ENCODE results near the gene ZDHHC12. TPM values are rescaled to one million over a fixed set of nuclear protein-coding genes. Genes with fewer than 3 reads are reported as not detected.
A peak's percentile ranks its signal among the peaks of the same experiment; 100 is the strongest.

Gene ZDHHC12
- total RNA-seq, 1 experiment from 2014 or later = 57.6 TPM

DNA sequence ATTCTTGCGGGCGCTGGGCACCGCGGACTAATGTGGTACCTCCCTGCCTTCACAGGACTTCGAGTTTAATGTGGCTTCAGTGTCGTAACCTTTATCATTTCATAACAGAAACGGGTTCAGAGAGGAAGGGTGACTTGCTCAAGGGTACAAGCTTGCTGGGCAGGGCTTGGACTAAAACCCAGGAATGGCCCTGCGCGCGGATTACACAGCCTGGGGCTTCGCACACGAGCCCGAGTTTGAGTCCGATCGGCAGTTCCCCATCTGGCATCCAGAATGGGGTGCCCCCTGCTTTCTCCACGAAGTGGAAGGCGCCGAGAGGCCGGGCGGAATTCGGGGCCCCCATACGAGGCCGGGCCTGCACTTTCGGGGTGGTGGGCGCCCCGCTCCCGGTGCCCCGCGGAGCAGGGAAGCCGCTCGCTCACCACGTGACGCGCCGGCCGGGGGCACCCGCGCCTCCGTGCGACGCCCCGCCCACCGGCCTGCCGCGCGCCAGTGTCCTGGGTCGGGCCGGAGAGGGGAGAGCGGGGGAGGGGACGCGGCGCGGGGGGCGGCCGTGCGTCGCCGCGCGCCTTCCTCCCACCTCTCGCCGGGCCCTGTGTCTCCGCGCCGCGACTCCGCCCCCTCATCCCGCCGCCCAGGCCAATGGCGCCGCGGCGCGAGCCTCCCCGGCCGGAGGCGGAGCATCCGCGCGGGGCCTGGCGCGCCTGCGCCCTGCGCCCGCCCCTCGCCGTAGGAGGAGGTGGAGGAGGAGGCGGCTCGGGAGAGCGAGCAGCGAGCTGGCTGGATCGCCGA, 35.2 kb downstream of the ZDHHC12 start, which contains the start of gene SET:
TSS of gene SET (plus strand) at position 722 of the 792 bp plus-strand sequence. CDS start 361 bp downstream, outside the sequence.
- Histone ChIP-seq H3K36me3 (ENCODE audit: control insufficient read depth in 1 of 2, insufficient read depth in 2 of 2, low read length in 2 of 2) (peaks cover 29 to 36% of the 10 kb centered on the region in 2 experiments), H3K9ac (ENCODE audit: low read length) (peak within 1 kb of the TSS; percentile 99), H3K79me2 (ENCODE audit: insufficient read depth, low read length) (peaks cover 72% of the 10 kb centered on the region), H2AFZ (ENCODE audit: low read depth, low read length, poor library complexity, severe bottlenecking) (no peak within 1 kb of the TSS), H3K4me2 (ENCODE audit: low read length) (peak within 1 kb of the TSS; percentile 98), H3K4me1 (ENCODE audit: control insufficient read depth in 1 of 2, insufficient read depth in 2 of 2, low read length in 2 of 2) (peaks cover 25 to 49% of the 10 kb centered on the region in 2 experiments), H3K27me3 (ENCODE audit: insufficient read depth, low read length) (no peaks in the 10 kb centered on the region), H4K20me1 (ENCODE audit: insufficient read depth) (peaks cover 32% of the 10 kb centered on the region; the same call in 1 of the 2 replicates), H3K4me3 (replicated peaks in 1 of 2; ENCODE audit: low read depth in 1 of 2, low read length in 2 of 2) (peak within 1 kb of the TSS; percentile 90 to 100), H3K27ac (ENCODE audit: low read depth, low read length) (peak within 1 kb of the TSS; percentile 92), H3K9me3 (ENCODE audit: control insufficient read depth in 1 of 2, insufficient read depth in 1 of 2, low read depth in 1 of 2, low read length in 2 of 2) (no peaks in the 10 kb centered on the region), H3K9me2 (ENCODE audit: insufficient read depth) (no peaks in the 10 kb centered on the region)
- ATAC-seq (peak; percentile 77), DNase-seq (ENCODE audit: low read depth, low spot score) (peak; percentile 77)
- ChIA-PET POLR2A (interaction anchor here (1.3 kb wide), 1 partner anchor 9 kb away, joined by 5 read pairs; no protein-coding TSS in a partner anchor), CTCF (interaction anchor here (0.6 to 1.8 kb wide), 3 partner anchors 13 to 53 kb away, joined by 3 to 6 read pairs (median 4); partner anchors contain the start of gene PKN3), RAD21 (ENCODE audit: low non-redundant PET in 1 of 2, low total read pairs in 2 of 2, uncharacterized antibody in 2 of 2, unreplicated experiment in 2 of 2) (interaction anchor here in 1 of 2 experiments (0.6 kb wide), 1 partner anchor 43 kb away, joined by 3 read pairs; no protein-coding TSS in a partner anchor)
- intact Hi-C loops (cut with micrococcal nuclease) = no loop called here
- BruUV-seq (replicated peaks) = no TSS peak
- peak; percentile 46 for TF ChIP-seq TCF7L2 (IDR thresholded peaks at IDR 0.05; ENCODE audit: borderline replicate concordance, extremely low read depth, insufficient read depth, insufficient read length)
- TF ChIP-seq JUND (IDR thresholded peaks at IDR 0.05) = no peak
- TF ChIP-seq FOSL1 (IDR thresholded peaks at IDR 0.05; ENCODE audit: low read depth) = no peak
- TF ChIP-seq YY1 (IDR thresholded peaks at IDR 0.05; ENCODE audit: extremely low read depth, insufficient replicate concordance, low read depth, low read length) = no peak
- TF ChIP-seq POLR2AphosphoS5 (IDR thresholded peaks at IDR 0.05; ENCODE audit: low read depth, low read length) = peak; percentile 92
- peak; percentile 16; the same call in 1 of the 2 replicates for TF ChIP-seq ZFX (IDR thresholded peaks at IDR 0.05)
- no peak for TF ChIP-seq ELF1 (IDR thresholded peaks at IDR 0.05; ENCODE audit: borderline replicate concordance, low read depth)
- TF ChIP-seq CEBPB (IDR thresholded peaks at IDR 0.05; ENCODE audit: low read depth) = no peak
- TF ChIP-seq SRF (IDR thresholded peaks at IDR 0.05; ENCODE audit: low read depth) = no peak
- TF ChIP-seq, protein P1, sequence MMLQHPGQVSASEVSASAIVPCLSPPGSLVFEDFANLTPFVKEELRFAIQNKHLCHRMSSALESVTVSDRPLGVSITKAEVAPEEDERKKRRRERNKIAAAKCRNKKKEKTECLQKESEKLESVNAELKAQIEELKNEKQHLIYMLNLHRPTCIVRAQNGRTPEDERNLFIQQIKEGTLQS (IDR thresholded peaks at IDR 0.05) = no peak
- no peak for TF ChIP-seq CBX3 (IDR thresholded peaks at IDR 0.05; ENCODE audit: low read depth)
- TF ChIP-seq, protein P2, sequence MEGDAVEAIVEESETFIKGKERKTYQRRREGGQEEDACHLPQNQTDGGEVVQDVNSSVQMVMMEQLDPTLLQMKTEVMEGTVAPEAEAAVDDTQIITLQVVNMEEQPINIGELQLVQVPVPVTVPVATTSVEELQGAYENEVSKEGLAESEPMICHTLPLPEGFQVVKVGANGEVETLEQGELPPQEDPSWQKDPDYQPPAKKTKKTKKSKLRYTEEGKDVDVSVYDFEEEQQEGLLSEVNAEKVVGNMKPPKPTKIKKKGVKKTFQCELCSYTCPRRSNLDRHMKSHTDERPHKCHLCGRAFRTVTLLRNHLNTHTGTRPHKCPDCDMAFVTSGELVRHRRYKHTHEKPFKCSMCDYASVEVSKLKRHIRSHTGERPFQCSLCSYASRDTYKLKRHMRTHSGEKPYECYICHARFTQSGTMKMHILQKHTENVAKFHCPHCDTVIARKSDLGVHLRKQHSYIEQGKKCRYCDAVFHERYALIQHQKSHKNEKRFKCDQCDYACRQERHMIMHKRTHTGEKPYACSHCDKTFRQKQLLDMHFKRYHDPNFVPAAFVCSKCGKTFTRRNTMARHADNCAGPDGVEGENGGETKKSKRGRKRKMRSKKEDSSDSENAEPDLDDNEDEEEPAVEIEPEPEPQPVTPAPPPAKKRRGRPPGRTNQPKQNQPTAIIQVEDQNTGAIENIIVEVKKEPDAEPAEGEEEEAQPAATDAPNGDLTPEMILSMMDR (IDR thresholded peaks at IDR 0.05 in 2 of 3, conservative IDR thresholded peaks at IDR 0.05 in 1 of 3; ENCODE audit: borderline replicate concordance in 1 of 3, insufficient read depth in 1 of 3, low read depth in 2 of 3, low read length in 2 of 3) = no peak
- TF ChIP-seq EGR1 (IDR thresholded peaks at IDR 0.05; ENCODE audit: low read depth) = no peak
- no peak for TF ChIP-seq RAD21 (IDR thresholded peaks at IDR 0.05; ENCODE audit: low read depth)
- no peak for TF ChIP-seq EZH2 (IDR thresholded peaks at IDR 0.05)
- TF ChIP-seq SP1 (IDR thresholded peaks at IDR 0.05; ENCODE audit: low read depth) = no peak
- TF ChIP-seq, protein P3, sequence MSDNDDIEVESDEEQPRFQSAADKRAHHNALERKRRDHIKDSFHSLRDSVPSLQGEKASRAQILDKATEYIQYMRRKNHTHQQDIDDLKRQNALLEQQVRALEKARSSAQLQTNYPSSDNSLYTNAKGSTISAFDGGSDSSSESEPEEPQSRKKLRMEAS (IDR thresholded peaks at IDR 0.05) = no peak
- TF ChIP-seq ZNF274 (IDR thresholded peaks at IDR 0.05; ENCODE audit: low read depth, low read length) = no peak
- TF ChIP-seq, protein P4, sequence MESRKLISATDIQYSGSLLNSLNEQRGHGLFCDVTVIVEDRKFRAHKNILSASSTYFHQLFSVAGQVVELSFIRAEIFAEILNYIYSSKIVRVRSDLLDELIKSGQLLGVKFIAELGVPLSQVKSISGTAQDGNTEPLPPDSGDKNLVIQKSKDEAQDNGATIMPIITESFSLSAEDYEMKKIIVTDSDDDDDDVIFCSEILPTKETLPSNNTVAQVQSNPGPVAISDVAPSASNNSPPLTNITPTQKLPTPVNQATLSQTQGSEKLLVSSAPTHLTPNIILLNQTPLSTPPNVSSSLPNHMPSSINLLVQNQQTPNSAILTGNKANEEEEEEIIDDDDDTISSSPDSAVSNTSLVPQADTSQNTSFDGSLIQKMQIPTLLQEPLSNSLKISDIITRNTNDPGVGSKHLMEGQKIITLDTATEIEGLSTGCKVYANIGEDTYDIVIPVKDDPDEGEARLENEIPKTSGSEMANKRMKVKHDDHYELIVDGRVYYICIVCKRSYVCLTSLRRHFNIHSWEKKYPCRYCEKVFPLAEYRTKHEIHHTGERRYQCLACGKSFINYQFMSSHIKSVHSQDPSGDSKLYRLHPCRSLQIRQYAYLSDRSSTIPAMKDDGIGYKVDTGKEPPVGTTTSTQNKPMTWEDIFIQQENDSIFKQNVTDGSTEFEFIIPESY (IDR thresholded peaks at IDR 0.05; ENCODE audit: extremely low read depth, insufficient replicate concordance, low read length) = no peak
- TF ChIP-seq POLR2A (IDR thresholded peaks at IDR 0.05; ENCODE audit: borderline replicate concordance, extremely low read depth, insufficient read depth, insufficient read length) = peak; percentile 90
- TF ChIP-seq SIN3A (IDR thresholded peaks at IDR 0.05; ENCODE audit: low read depth) = no peak
- TF ChIP-seq EZH2phosphoT487 (IDR thresholded peaks at IDR 0.05; ENCODE audit: borderline replicate concordance) = no peak

Data from HCT116 (cell line).